CD4-positive, alpha-beta T cell treated with Interleukin-2 at 100 ng/mL for 4 hours (primary cell): ENCODE results near the gene CCDC159.
"Not testable (repeated sequence)": the region's sequence is repeated elsewhere in the genome, so short reads cannot be mapped to it uniquely, and the experiment has no call there.

Experiments
- DNase-seq: peaks from one replicate; pipeline ENCODE4 v3.0.0-alpha.2; 2020; ENCODE audit warnings: low spot score

The CCDC159 gene

GRCh38 chr19:11365557-11366117 is 19.3 kb downstream of the CCDC159 start:
- no peak for DNase-seq

GRCh38 chr19:11367528-11367927 is 21.2 kb downstream of the CCDC159 start:
- DNase-seq, result no peak

- DNase-seq, result no peak
These were observed 24.4 kb downstream of the CCDC159 start for GRCh38 chr19:11370744-11371143.

GRCh38 chr19:11373166-11373884 is 27.0 kb downstream of the CCDC159 start:
- no peak for DNase-seq

- DNase-seq, result no peak
These were observed 27.6 kb downstream of the CCDC159 start for GRCh38 chr19:11373885-11374432.

- DNase-seq, result peak; percentile 99
These were observed 28.3 kb downstream of the CCDC159 start, which contains the start of gene SWSAP1 for GRCh38 chr19:11374433-11375142. Gene SWSAP1 (plus strand): TSS chr19:11374666. CDS start chr19:11374681, 15 bp downstream.

- DNase-seq, result peak; percentile 73
These were observed 29.0 kb downstream of the CCDC159 start for GRCh38 chr19:11375143-11375948.

- no peak for DNase-seq
These were observed 30.9 kb downstream of the CCDC159 start for GRCh38 chr19:11377237-11377636.

- DNase-seq, result no peak
These were observed 31.4 kb downstream of the CCDC159 start for GRCh38 chr19:11377756-11378155.

GRCh38 chr19:11378319-11379189 is 32.2 kb downstream of the CCDC159 start:
- DNase-seq, result no peak

GRCh38 chr19:11379269-11379845 is 33.0 kb downstream of the CCDC159 start:
- DNase-seq, result not testable (repeated sequence)

- no peak for DNase-seq
These were observed 33.6 kb downstream of the CCDC159 start for GRCh38 chr19:11379857-11380350.

GRCh38 chr19:11380653-11381537 is 34.6 kb downstream of the CCDC159 start:
- DNase-seq, result peak; percentile 99

- peak; percentile 22 for DNase-seq
These were observed 36.8 kb downstream of the CCDC159 start for GRCh38 chr19:11382898-11383705.

GRCh38 chr19:11383706-11384048 is 37.4 kb downstream of the CCDC159 start:
- no peak for DNase-seq

- DNase-seq, result no peak
These were observed 38.4 kb downstream of the CCDC159 start for GRCh38 chr19:11384778-11385129.

GRCh38 chr19:11387162-11388034 is 41.1 kb downstream of the CCDC159 start:
- DNase-seq, result no peak

GRCh38 chr19:11390359-11390758 is 44.0 kb downstream of the CCDC159 start:
- DNase-seq, result no peak
